H9 (cell line): ENCODE measurements around the gene NAPG. TPM values are rescaled to one million over a fixed set of nuclear protein-coding genes. Genes with fewer than 3 reads are reported as not detected.

ENCODE experiments used
- DNase-seq: peaks from one replicate; pipeline ENCODE4 v3.0.0-alpha.2; 2017
- H2AFZ ChIP-seq: one replicate; pipeline ENCODE4 v1.6.1; 2013; ENCODE audit warnings: mild to moderate bottlenecking, low read length, control low read depth, moderate library complexity
- H2AK5ac ChIP-seq: 2 replicates; pipeline ENCODE4 v1.6.1; 2013; ENCODE audit warnings: low read length, control low read depth, mixed read lengths; ENCODE audit not compliant: insufficient read length
- H2BK120ac ChIP-seq: one replicate; pipeline ENCODE4 v1.6.1; 2013; ENCODE audit warnings: low read depth, mild to moderate bottlenecking, low read length, control low read depth, inconsistent platforms; ENCODE audit not compliant: poor library complexity, severe bottlenecking
- H2BK12ac ChIP-seq: 2 replicates; pipeline ENCODE4 v1.6.1; 2013; ENCODE audit warnings: low read length, control low read depth, mixed read lengths, low read depth; ENCODE audit not compliant: insufficient read length
- H2BK15ac ChIP-seq: 2 replicates; pipeline ENCODE4 v1.6.1; 2013; ENCODE audit warnings: low read depth, low read length, control low read depth
- H2BK20ac ChIP-seq: one replicate; pipeline ENCODE4 v1.6.1; 2013; ENCODE audit warnings: low read depth, mild to moderate bottlenecking, low read length, control low read depth, inconsistent platforms; ENCODE audit not compliant: poor library complexity, severe bottlenecking
- H2BK5ac ChIP-seq: 2 replicates; pipeline ENCODE4 v1.6.1; 2013; ENCODE audit warnings: low read length, control low read depth, mixed read lengths; ENCODE audit not compliant: insufficient read length
- H3K14ac ChIP-seq: 2 replicates; pipeline ENCODE4 v1.6.1; 2013; ENCODE audit warnings: low read length, control low read depth; ENCODE audit not compliant: insufficient read depth
- H3K18ac ChIP-seq: 2 replicates; pipeline ENCODE4 v1.6.1; 2013; ENCODE audit warnings: low read depth, mild to moderate bottlenecking, mixed read lengths, low read length, control low read depth; ENCODE audit not compliant: insufficient read length
- H3K23ac ChIP-seq: 2 replicates; pipeline ENCODE4 v1.6.1; 2013; ENCODE audit warnings: low read length, control low read depth, mixed read lengths, low read depth; ENCODE audit not compliant: insufficient read length
- H3K23me2 ChIP-seq: 2 replicates; pipeline ENCODE4 v1.6.1; 2013; ENCODE audit warnings: low read depth, mild to moderate bottlenecking, mixed read lengths, low read length, control low read depth; ENCODE audit not compliant: insufficient read length, poor library complexity, severe bottlenecking
- H3K27ac ChIP-seq: 2 replicates; pipeline ENCODE4 v1.5.1; 2013; ENCODE audit warnings: low read length, control low read depth, mixed read lengths, low read depth; ENCODE audit not compliant: insufficient read length
- H3K27me3 ChIP-seq: 2 replicates; pipeline ENCODE4 v1.6.1; 2013; ENCODE audit warnings: low read length, control low read depth, inconsistent platforms; ENCODE audit not compliant: insufficient read depth
- H3K4ac ChIP-seq: 2 replicates; pipeline ENCODE4 v1.6.1; 2013; ENCODE audit warnings: low read depth, mild to moderate bottlenecking, control low read depth, inconsistent platforms, low read length, moderate library complexity
- H3K4me1 ChIP-seq: 2 replicates; pipeline ENCODE4 v1.6.1; 2013; ENCODE audit warnings: low read length, control low read depth, inconsistent platforms; ENCODE audit not compliant: insufficient read depth
- H3K4me2 ChIP-seq: 2 replicates; pipeline ENCODE4 v1.6.1; 2013; ENCODE audit warnings: low read length, control low read depth, mixed read lengths; ENCODE audit not compliant: insufficient read length, insufficient read depth
- H3K56ac ChIP-seq: 2 replicates; pipeline ENCODE4 v1.6.1; 2013; ENCODE audit warnings: low read depth, mild to moderate bottlenecking, mixed read lengths, low read length, control low read depth; ENCODE audit not compliant: insufficient read length
- H3K79me1 ChIP-seq: 2 replicates; pipeline ENCODE4 v1.6.1; 2013; ENCODE audit warnings: low read depth, mild to moderate bottlenecking, moderate library complexity, low read length, control low read depth, inconsistent platforms; ENCODE audit not compliant: insufficient read depth, poor library complexity, severe bottlenecking
- H3K79me2 ChIP-seq: 2 replicates; pipeline ENCODE4 v1.6.1; 2013; ENCODE audit warnings: low read length, control low read depth, inconsistent platforms; ENCODE audit not compliant: insufficient read depth
- H3K9ac ChIP-seq: 2 replicates; pipeline ENCODE4 v1.6.1; 2013; ENCODE audit warnings: low read length, control low read depth, mixed read lengths; ENCODE audit not compliant: insufficient read length; ENCODE audit errors: extremely low read depth
- H3K9me3 ChIP-seq: one replicate; pipeline ENCODE4 v1.6.1; 2013; ENCODE audit warnings: low read depth, low read length, inconsistent platforms; ENCODE audit not compliant: control insufficient read depth
- H3T11ph ChIP-seq: one replicate; pipeline ENCODE4 v1.6.1; 2013; ENCODE audit warnings: mild to moderate bottlenecking, low read length, control low read depth, inconsistent platforms
- H4K20me1 ChIP-seq: one replicate; pipeline ENCODE4 v1.6.1; 2013; ENCODE audit not compliant: control insufficient read depth, insufficient read length, insufficient read depth
- H4K5ac ChIP-seq: 2 replicates; pipeline ENCODE4 v1.6.1; 2013; ENCODE audit warnings: low read depth, mild to moderate bottlenecking, mixed read lengths, low read length, control low read depth; ENCODE audit not compliant: insufficient read length
- H4K8ac ChIP-seq: replicated peaks from 2 replicates; pipeline ENCODE4 v1.6.1; 2013; ENCODE audit warnings: low read length, control low read depth, mixed read lengths, low read depth; ENCODE audit not compliant: insufficient read length
- H4K91ac ChIP-seq: 2 replicates; pipeline ENCODE4 v1.6.1; 2013; ENCODE audit warnings: low read depth, mild to moderate bottlenecking, moderate library complexity, mixed read lengths, low read length, control low read depth; ENCODE audit not compliant: insufficient read length
- H3K27ac Mint-ChIP-seq, 3 experiments: 2 replicates in 2 of 3; 3 replicates in 1 of 3; pipeline ENCODE4 v1.8.0; 2020 to 2021; ENCODE audit warnings: mixed read lengths in 3 of 3, mild to moderate bottlenecking in 1 of 3, moderate library complexity in 1 of 3
- H3K27me3 Mint-ChIP-seq: 2 replicates; pipeline ENCODE4 v1.8.0; 2021; ENCODE audit warnings: low read depth, mild to moderate bottlenecking, moderate library complexity, mixed read lengths
- H3K36me3 Mint-ChIP-seq, 3 experiments: 2 replicates in 2 of 3; 3 replicates in 1 of 3; pipeline ENCODE4 v1.8.0; 2020 to 2021; ENCODE audit warnings: low read depth in 3 of 3, mixed read lengths in 3 of 3; ENCODE audit not compliant: insufficient read depth in 1 of 3
- H3K4me1 Mint-ChIP-seq, 2 experiments: 2 replicates each; pipeline ENCODE4 v1.8.0; 2020; ENCODE audit warnings: mixed read lengths in 2 of 2
- H3K4me3 Mint-ChIP-seq, 2 experiments: 2 replicates in 1 of 2; 3 replicates in 1 of 2; pipeline ENCODE4 v1.8.0; 2020 to 2021; ENCODE audit warnings: mild to moderate bottlenecking in 2 of 2, mixed read lengths in 2 of 2, moderate library complexity in 1 of 2
- H3K9me3 Mint-ChIP-seq, 2 experiments: 2 replicates in 1 of 2; 3 replicates in 1 of 2; pipeline ENCODE4 v1.8.0; 2020; ENCODE audit warnings: mild to moderate bottlenecking in 2 of 2, mixed read lengths in 2 of 2, moderate library complexity in 1 of 2
- WGBS: extraction: QIAGEN DNeasy Blood & Tissue Kit; methylation state at CpG from one replicate; pipeline ENCODE4 v1.1.7; 2013; ENCODE audit warnings: missing lambda C conversion rate, low lambda C conversion rate, mixed read lengths; ENCODE audit not compliant: insufficient read length; ENCODE audit errors: extremely low coverage; 5-methylcytosine and 5-hydroxymethylcytosine counted together
- total RNA-seq: library from RNA; stranded (reverse); gene quantifications from 2 replicates; pipeline ENCODE4 v1.2.1, GENCODE V29; 2021
- TF ChIP-seq, protein P1 (sequence below): fragments of 200-600 bp; sonication (generic); conservative IDR thresholded peaks from 3 replicates; pipeline ENCODE4 v1.8.0; 2021; ENCODE audit warnings: antibody characterized with exemption, mild to moderate bottlenecking

The NAPG gene
- total RNA-seq, 1 experiment from 2014 or later, result 30.9 TPM

DNA sequence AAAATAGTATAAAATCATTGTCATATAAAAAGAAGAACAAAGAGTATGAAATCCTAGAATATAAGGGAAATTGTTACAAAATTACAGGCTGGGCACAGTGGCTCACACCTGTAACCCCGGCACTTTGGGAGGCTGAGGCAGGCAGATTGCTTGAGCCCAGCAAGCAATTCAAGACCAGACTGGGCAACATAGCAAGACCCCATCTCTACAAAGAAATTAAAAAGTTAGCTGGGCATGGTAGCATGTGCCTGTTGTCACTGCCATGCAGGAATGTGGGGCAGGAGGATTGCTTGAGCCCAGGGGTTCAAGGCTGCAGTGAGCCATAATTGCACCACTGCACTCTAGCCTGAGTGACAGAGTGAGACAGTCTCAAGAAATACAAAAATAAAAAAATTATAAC, 44.8 kb downstream of the NAPG start:
- Histone ChIP-seq H2AFZ (no peak overlapping the region), H4K8ac (no peak overlapping the region), H3K23ac (no peak overlapping the region), H3K4me2 (no peak overlapping the region), H3K18ac (no peak overlapping the region), H3K4ac (no peak overlapping the region), H3K27ac (no peak overlapping the region), H2BK12ac (no peak overlapping the region), H2BK20ac (no peak overlapping the region), H3K4me1 (no peaks in the 10 kb centered on the region), H2BK120ac (no peak overlapping the region), H3K9ac (no peak overlapping the region), H3K23me2 (no peaks in the 10 kb centered on the region), H3K79me2 (no peaks in the 10 kb centered on the region), H3K9me3 (no peaks in the 10 kb centered on the region), H3K56ac (no peak overlapping the region), H2BK5ac (no peak overlapping the region), H3K27me3 (no peaks in the 10 kb centered on the region), H4K91ac (no peak overlapping the region), H3T11ph (no peak overlapping the region), H2AK5ac (no peak overlapping the region), H2BK15ac (no peak overlapping the region), H3K79me1 (no peaks in the 10 kb centered on the region), H4K20me1 (no peaks in the 10 kb centered on the region), H4K5ac (no peak overlapping the region), H3K14ac (no peak overlapping the region)
- Mint-ChIP-seq H3K4me1 (no peaks in the 10 kb centered on the region), H3K36me3 (peaks cover 0 to 7% (median 6%) of the 10 kb centered on the region in 3 experiments; a peak in 1 of 7 replicates), H3K27me3 (no peaks in the 10 kb centered on the region), H3K27ac (no peak overlapping the region), H3K9me3 (peaks cover 5 to 7% of the 10 kb centered on the region in 2 experiments; a peak in 4 of 5 replicates), H3K4me3 (no peak overlapping the region)
- WGBS, result no CpG with 5 or more reads among the region's 1 CpG
- DNase-seq, result no peak
- TF ChIP-seq, protein P1, sequence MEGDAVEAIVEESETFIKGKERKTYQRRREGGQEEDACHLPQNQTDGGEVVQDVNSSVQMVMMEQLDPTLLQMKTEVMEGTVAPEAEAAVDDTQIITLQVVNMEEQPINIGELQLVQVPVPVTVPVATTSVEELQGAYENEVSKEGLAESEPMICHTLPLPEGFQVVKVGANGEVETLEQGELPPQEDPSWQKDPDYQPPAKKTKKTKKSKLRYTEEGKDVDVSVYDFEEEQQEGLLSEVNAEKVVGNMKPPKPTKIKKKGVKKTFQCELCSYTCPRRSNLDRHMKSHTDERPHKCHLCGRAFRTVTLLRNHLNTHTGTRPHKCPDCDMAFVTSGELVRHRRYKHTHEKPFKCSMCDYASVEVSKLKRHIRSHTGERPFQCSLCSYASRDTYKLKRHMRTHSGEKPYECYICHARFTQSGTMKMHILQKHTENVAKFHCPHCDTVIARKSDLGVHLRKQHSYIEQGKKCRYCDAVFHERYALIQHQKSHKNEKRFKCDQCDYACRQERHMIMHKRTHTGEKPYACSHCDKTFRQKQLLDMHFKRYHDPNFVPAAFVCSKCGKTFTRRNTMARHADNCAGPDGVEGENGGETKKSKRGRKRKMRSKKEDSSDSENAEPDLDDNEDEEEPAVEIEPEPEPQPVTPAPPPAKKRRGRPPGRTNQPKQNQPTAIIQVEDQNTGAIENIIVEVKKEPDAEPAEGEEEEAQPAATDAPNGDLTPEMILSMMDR, result no peak
